ENCODE data around the gene SLFN14. TPM values are rescaled to one million over a fixed set of nuclear protein-coding genes. Genes with fewer than 3 reads are reported as not detected.

SLFN14 gene
- total RNA-seq, 4 donors from 2014 or later: not detected

GRCh38 chr17:35557353-35557752 is 3.3 kb downstream of the SLFN14 start:
- no peak for TF ChIP-seq CTCF (IDR thresholded peaks at IDR 0.05; ENCODE audit: low read depth)

GRCh38 chr17:35555691-35556090 is 4.9 kb downstream of the SLFN14 start:
- no peak for TF ChIP-seq CTCF (IDR thresholded peaks at IDR 0.05; ENCODE audit: low read depth)

DNA sequence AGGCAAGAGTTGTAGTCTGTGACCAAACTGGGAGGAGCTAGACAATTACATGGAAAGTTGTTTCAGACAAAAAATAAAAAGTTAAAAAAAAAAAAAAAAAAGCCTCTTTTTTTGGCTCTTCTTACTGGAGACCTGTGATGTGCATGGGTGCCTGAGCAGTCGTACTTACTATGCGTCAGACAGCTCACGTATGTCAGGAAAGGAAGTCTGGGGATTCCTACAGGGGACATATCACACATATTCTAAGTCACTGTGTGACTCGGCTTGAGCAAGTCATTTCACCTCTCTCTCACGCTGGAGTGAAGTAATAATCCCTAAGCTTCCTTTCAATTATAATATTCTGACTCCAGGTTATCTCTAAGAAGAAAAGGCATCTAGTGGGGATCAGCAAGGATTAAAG is 6.0 kb downstream of the SLFN14 start:
- no peak for TF ChIP-seq CTCF (IDR thresholded peaks at IDR 0.05; ENCODE audit: low read depth)

- no peak for TF ChIP-seq CTCF (IDR thresholded peaks at IDR 0.05; ENCODE audit: low read depth)
These were observed 7.3 kb downstream of the SLFN14 start for GRCh38 chr17:35553310-35553709.

DNA sequence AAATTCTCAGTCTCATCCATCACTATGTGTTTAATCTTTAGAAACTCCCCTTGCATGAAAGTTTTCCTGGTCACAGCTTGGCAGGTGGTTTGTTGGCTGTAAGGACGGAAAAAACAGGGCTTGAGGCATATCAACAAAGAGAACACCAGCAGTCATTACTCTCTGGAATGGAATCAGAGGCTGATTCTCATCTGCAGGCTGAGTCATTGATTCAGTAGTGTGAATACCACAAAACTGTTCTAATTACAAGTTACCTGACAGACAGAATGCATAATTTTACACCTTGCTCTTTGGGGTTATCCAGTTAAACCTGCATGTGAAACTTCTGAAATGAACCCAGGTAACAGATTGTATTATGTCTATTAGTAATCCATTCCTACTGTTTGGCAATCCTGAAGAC is 11.6 kb downstream of the SLFN14 start:
- no peak for TF ChIP-seq CTCF (IDR thresholded peaks at IDR 0.05; ENCODE audit: low read depth)

DNA sequence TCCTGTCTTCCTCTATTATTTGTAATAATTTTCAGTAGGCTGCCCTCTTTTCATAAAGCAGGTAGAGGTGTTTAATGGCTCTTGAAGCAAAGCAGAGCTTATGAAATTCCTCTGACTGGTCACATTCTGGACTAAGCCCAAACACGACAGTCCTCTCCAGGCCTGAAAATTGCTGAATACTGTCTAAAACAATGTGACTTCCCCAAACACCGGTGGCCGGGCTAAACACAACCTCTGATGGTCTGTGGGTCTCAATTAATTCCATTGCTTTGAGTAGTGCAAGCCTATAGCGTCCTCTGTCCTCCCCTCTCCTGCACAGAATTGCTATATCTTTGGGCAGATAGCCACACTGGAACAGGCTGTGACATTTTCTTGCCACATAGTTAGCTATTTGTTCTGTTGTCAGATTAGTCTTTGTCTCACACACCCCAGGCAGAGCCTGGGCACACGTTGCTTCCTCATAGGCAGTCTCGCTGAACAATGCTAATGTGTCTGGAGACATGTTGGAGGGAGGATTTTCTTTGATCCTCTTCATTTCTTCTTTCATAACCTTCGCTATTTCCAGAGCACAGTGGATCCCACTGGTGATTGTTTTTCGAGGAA is 12.3 kb downstream of the SLFN14 start:
- TF ChIP-seq CTCF (IDR thresholded peaks at IDR 0.05; ENCODE audit: low read depth): no peak

DNA sequence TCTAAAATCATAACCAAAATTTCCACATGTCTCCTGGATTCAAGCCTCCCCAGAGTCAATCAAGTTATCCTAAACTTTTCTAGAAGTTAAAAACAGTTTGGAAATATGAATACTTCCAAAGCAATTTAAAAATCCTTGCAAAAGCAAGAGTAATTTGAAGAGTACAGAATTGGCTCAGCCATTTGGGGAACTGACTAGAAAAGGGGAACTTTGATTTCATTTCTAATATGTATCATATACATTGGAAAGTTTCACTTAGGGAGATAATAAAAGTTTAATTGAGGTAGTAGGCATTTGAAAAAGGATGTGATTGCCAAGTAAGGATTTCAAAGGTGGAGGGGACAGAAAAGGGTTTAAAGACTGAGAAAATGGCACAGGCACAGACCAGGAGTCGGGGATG is 14.1 kb downstream of the SLFN14 start:
- no peak for TF ChIP-seq CTCF (IDR thresholded peaks at IDR 0.05; ENCODE audit: low read depth)
